Measurements from ENCODE around the gene CTSZ. TPM values are rescaled to one million over a fixed set of nuclear protein-coding genes. Genes with fewer than 3 reads are reported as not detected.
A peak's percentile ranks its signal among the peaks of the same experiment; 100 is the strongest.

The CTSZ gene
- total and polyA plus RNA-seq, 5 donors from 2014 or later, result 1.8 to 26.6 (median 3.2) TPM

- peak overlapping the region; percentile 62 for H3K4me3 ChIP-seq (ENCODE audit: low read depth, low read length)
- H3K4me3 Mint-ChIP-seq, result peak overlapping the region; percentile 82 to 90 (median 86)
- H3K4me1 Mint-ChIP-seq, result peaks cover 0 to 47% (median 30%) of the 10 kb centered on the region in 4 donors
Measured at GRCh38 chr20:59005523-59006166, 1.4 kb downstream of the CTSZ start.

DNA sequence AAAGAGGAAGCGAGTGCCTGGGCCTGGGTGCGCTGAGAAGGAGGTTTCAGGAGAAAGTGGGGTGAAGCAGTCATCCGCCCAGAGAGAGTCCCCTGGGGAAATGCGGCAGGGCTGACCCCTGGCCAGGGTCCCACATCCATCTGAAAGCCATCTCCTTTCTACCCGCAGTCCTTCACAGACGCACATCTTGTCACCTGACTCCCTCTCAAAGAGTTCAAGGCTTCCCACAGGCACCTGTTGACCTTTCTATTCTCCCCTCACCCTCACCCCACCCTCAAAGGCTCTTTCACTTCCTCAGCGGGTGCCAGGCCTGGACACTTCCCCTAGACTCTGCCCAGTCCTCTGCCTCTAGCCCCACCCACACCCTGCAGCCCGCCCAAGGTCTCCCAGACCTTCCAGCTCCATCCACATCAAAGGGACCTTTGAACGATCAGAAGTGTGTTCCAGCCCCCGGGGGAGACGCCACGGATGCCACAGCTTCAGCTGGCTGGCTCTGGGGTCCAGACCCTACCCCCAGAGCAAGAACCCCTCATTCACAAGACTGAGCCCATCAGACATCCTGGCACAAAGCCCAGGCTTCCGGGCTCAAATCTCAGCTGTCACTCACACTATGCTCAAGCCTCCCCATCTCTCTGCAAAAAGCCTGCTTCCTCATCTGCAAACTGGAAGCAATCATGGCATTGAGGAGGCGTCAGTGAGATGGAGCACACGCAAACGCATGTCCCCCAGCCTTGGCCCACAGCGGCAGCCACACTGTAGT lies 2.1 kb downstream of the CTSZ start:
- Mint-ChIP-seq H3K4me1 (peaks cover 0 to 45% (median 30%) of the 10 kb centered on the region in 4 donors), H3K9me3 (peaks cover 0 to 1% (median 0%) of the 10 kb centered on the region in 7 donors), H3K4me3 (peak overlapping the region; percentile 82 to 90 (median 86)), H3K36me3 (no peaks in the 10 kb centered on the region), H3K27ac (peak overlapping the region; percentile 86 to 99 (median 91)), H3K27me3 (no peaks in the 10 kb centered on the region)
- Histone ChIP-seq H3K4me3 (ENCODE audit: low read depth, low read length) (peak overlapping the region; percentile 62), H3K9me3 (ENCODE audit: control insufficient read depth in 2 of 2, low read length in 2 of 2) (no peaks in the 10 kb centered on the region), H3K27me3 (ENCODE audit: control insufficient read depth, insufficient read depth, low read length) (no peaks in the 10 kb centered on the region), H3K4me1 (ENCODE audit: control insufficient read depth, insufficient read depth, low read length, poor library complexity, severe bottlenecking) (peaks cover 33% of the 10 kb centered on the region), H3K27ac (ENCODE audit: insufficient read depth, low read length, poor library complexity, severe bottlenecking) (peak overlapping the region; percentile 72), H3K36me3 (ENCODE audit: control insufficient read depth, insufficient read depth, low read length) (peaks cover 4% of the 10 kb centered on the region)
- peak; percentile 52 to 61 for ATAC-seq (ENCODE audit: low read depth in 2 of 2)
- DNase-seq, result peak; percentile 23 to 80 (median 54)

More at GRCh38 chr20:59005523-59006166, 1.4 kb downstream of the CTSZ start:
- peak overlapping the region; percentile 66 to 99 (median 91) for H3K27ac Mint-ChIP-seq
- peaks cover 0 to 1% (median 0%) of the 10 kb centered on the region in 7 donors for H3K9me3 Mint-ChIP-seq
- H3K27me3 Mint-ChIP-seq, result no peaks in the 10 kb centered on the region
- Histone ChIP-seq H3K36me3 (ENCODE audit: control insufficient read depth, insufficient read depth, low read length) (peaks cover under 1% of the 10 kb centered on the region), H3K27ac (ENCODE audit: insufficient read depth, low read length, poor library complexity, severe bottlenecking) (peak overlapping the region; percentile 72), H3K9me3 (ENCODE audit: control insufficient read depth in 2 of 2, low read length in 2 of 2) (no peaks in the 10 kb centered on the region), H3K27me3 (ENCODE audit: control insufficient read depth, insufficient read depth, low read length) (no peaks in the 10 kb centered on the region), H3K4me1 (ENCODE audit: control insufficient read depth, insufficient read depth, low read length, poor library complexity, severe bottlenecking) (peaks cover 33% of the 10 kb centered on the region)
- no peak for ATAC-seq (ENCODE audit: low read depth in 2 of 2)
- no peaks in the 10 kb centered on the region for H3K36me3 Mint-ChIP-seq
- DNase-seq, result no peak

DNA sequence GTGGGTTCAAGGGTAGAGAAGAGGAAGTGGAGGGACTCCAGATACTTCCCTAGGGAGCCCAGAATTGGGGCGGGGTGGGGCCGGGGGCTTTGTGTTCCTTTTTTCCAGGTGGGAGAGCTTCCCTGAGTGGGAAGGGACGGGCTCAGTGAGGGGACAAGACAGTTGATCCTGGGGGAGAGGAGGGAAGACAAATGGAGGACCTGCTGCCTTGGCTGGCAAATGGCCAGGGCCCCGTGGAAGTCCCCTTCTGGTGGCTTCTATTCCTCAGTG lies 2.6 kb downstream of the CTSZ start:
- peaks cover 33% of the 10 kb centered on the region for H3K4me1 ChIP-seq (ENCODE audit: control insufficient read depth, insufficient read depth, low read length, poor library complexity, severe bottlenecking)

DNA sequence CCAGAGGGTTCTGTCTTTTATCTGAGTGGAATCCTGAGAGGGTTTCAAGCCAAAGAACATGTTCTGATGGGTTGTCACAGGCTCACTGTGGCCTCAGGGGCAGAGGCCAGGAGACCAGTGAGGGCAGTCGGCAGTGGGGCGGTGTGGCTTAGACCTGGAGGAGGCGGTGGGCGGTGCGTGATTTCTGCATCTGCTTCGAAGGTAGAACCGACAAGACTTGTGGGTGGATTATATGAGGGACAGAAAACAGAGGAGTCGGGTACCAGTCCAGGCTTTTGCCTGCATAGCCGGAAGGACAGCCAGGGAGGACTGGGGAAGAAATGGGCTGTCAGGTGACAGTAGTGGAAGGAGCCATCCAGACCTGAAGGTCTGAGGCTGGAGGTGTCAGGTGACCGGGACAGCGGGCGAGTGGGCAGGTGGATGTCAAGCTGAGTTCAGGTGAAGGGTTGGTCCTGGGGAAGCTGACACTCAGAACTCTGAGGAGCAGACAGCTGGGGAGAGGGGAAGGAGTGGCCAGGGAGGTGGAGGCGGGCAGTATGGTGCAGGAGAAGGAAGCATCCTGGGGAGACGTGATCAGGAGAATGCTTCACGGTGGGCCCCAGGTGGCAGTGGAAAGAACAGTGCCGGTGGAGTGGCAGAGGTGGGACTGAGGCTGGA lies 3.1 kb downstream of the CTSZ start:
- DNase-seq (no peak), ATAC-seq (ENCODE audit: low read depth in 2 of 2) (no peak)
- peak overlapping the region; percentile 88 to 99 (median 91) for H3K27ac Mint-ChIP-seq
- Histone ChIP-seq H3K27ac (ENCODE audit: insufficient read depth, low read length, poor library complexity, severe bottlenecking) (peak overlapping the region; percentile 72), H3K9me3 (ENCODE audit: control insufficient read depth in 2 of 2, low read length in 2 of 2) (no peaks in the 10 kb centered on the region), H3K4me1 (ENCODE audit: control insufficient read depth, insufficient read depth, low read length, poor library complexity, severe bottlenecking) (peaks cover 33% of the 10 kb centered on the region), H3K36me3 (ENCODE audit: control insufficient read depth, insufficient read depth, low read length) (peaks cover 4% of the 10 kb centered on the region), H3K4me3 (ENCODE audit: low read depth, low read length) (no peak overlapping the region), H3K27me3 (ENCODE audit: control insufficient read depth, insufficient read depth, low read length) (no peaks in the 10 kb centered on the region)
- H3K9me3 Mint-ChIP-seq, result peaks cover 0 to 1% (median 0%) of the 10 kb centered on the region in 7 donors
- H3K4me1 Mint-ChIP-seq, result peaks cover 0 to 43% (median 30%) of the 10 kb centered on the region in 4 donors
- H3K4me3 Mint-ChIP-seq, result peak overlapping the region; percentile 78 to 90 (median 83)
- H3K27me3 Mint-ChIP-seq, result no peaks in the 10 kb centered on the region
- H3K36me3 Mint-ChIP-seq, result no peaks in the 10 kb centered on the region

More for the DNA sequence above, 2.6 kb downstream of the CTSZ start:
- peaks cover 4% of the 10 kb centered on the region for H3K36me3 ChIP-seq (ENCODE audit: control insufficient read depth, insufficient read depth, low read length)
- H3K4me3 Mint-ChIP-seq, result peak overlapping the region; percentile 82 to 90 (median 86)
- H3K4me3 ChIP-seq (ENCODE audit: low read depth, low read length), result peak overlapping the region; percentile 62
- H3K27ac ChIP-seq (ENCODE audit: insufficient read depth, low read length, poor library complexity, severe bottlenecking), result peak overlapping the region; percentile 72
- peaks cover 0 to 43% (median 30%) of the 10 kb centered on the region in 4 donors for H3K4me1 Mint-ChIP-seq
- H3K36me3 Mint-ChIP-seq, result no peaks in the 10 kb centered on the region
- H3K9me3 ChIP-seq (ENCODE audit: control insufficient read depth in 2 of 2, low read length in 2 of 2), result no peaks in the 10 kb centered on the region
- peak overlapping the region; percentile 24 to 99 (median 91) for H3K27ac Mint-ChIP-seq
- DNase-seq (peak in 2 of 3 donors; percentile 31 to 52), ATAC-seq (ENCODE audit: low read depth in 2 of 2) (no peak)
- H3K27me3 ChIP-seq (ENCODE audit: control insufficient read depth, insufficient read depth, low read length), result no peaks in the 10 kb centered on the region
- H3K9me3 Mint-ChIP-seq, result peaks cover 0 to 1% (median 0%) of the 10 kb centered on the region in 7 donors
- no peaks in the 10 kb centered on the region for H3K27me3 Mint-ChIP-seq

DNA sequence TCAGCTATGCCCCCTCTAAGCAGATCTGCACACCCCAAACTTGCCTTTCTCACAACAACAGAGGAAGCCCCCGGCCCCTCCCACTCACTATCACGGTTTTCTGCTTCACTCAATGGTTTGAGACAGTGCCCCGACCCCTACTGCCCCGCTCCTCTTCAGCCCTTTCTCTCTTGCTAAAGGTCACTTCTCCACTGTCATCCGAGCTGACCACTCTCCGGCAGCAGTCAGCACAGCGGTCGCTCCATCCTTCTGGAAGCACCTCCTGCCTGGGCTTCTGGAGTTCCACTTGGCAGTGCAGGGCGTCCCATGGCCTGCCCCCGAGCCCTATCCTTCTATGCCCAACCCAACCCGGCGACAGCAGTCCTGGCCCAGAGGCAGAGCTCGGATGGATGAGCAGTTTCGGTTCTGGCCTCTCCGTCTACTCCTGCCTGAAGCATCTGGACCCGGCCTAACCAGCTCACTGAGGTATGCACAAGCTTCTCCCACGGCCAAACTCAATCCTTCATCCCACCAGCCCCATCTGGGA lies 4.1 kb downstream of the CTSZ start:
- H3K36me3 Mint-ChIP-seq, result no peaks in the 10 kb centered on the region
- no peaks in the 10 kb centered on the region for H3K27me3 Mint-ChIP-seq
- no peak overlapping the region for H3K4me3 ChIP-seq (ENCODE audit: low read depth, low read length)
- no peaks in the 10 kb centered on the region for H3K27me3 ChIP-seq (ENCODE audit: control insufficient read depth, insufficient read depth, low read length)
- H3K4me1 ChIP-seq (ENCODE audit: control insufficient read depth, insufficient read depth, low read length, poor library complexity, severe bottlenecking), result peaks cover 33% of the 10 kb centered on the region
- H3K9me3 Mint-ChIP-seq, result peaks cover 0 to 1% (median 0%) of the 10 kb centered on the region in 7 donors
- H3K27ac Mint-ChIP-seq, result peak overlapping the region; percentile 68 to 93 (median 88)
- no peaks in the 10 kb centered on the region for H3K9me3 ChIP-seq (ENCODE audit: control insufficient read depth in 2 of 2, low read length in 2 of 2)
- peaks cover 0 to 43% (median 30%) of the 10 kb centered on the region in 4 donors for H3K4me1 Mint-ChIP-seq
- H3K36me3 ChIP-seq (ENCODE audit: control insufficient read depth, insufficient read depth, low read length), result peaks cover 6% of the 10 kb centered on the region
- DNase-seq (no peak), ATAC-seq (ENCODE audit: low read depth in 2 of 2) (no peak)
- no peak overlapping the region for H3K27ac ChIP-seq (ENCODE audit: insufficient read depth, low read length, poor library complexity, severe bottlenecking)
- peak overlapping the region in 2 of 4 donors; percentile 7 to 61 for H3K4me3 Mint-ChIP-seq

DNA sequence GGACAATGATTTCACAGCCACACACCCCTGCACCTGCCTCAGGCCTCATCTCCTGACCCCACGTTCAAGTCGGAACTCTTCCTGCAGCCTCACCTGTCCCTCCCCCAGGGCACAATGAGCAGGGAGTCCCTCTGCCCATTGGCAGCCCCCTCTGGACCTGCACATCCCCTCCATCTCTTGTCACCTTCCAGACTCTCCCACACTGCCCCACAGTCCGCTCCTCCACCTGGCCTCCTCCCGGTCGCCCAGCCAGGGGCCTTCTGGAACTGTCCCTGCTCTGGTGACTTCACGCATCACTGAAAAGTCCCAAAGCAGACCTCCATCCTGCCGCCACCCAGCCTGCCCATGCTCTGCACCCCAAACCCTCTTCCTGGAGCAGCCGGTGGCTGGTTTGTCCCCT lies 4.7 kb downstream of the CTSZ start:
- peak overlapping the region; percentile 68 to 93 (median 87) for H3K27ac Mint-ChIP-seq
- peak overlapping the region in 1 of 4 donors; percentile 61 for H3K4me3 Mint-ChIP-seq
- ATAC-seq (ENCODE audit: low read depth in 2 of 2) (no peak), DNase-seq (no peak)
- Histone ChIP-seq H3K9me3 (ENCODE audit: control insufficient read depth in 2 of 2, low read length in 2 of 2) (no peaks in the 10 kb centered on the region), H3K36me3 (ENCODE audit: control insufficient read depth, insufficient read depth, low read length) (peaks cover 12% of the 10 kb centered on the region), H3K27ac (ENCODE audit: insufficient read depth, low read length, poor library complexity, severe bottlenecking) (no peak overlapping the region), H3K27me3 (ENCODE audit: control insufficient read depth, insufficient read depth, low read length) (no peaks in the 10 kb centered on the region), H3K4me3 (ENCODE audit: low read depth, low read length) (no peak overlapping the region), H3K4me1 (ENCODE audit: control insufficient read depth, insufficient read depth, low read length, poor library complexity, severe bottlenecking) (peaks cover 31% of the 10 kb centered on the region)
- no peaks in the 10 kb centered on the region for H3K27me3 Mint-ChIP-seq
- peaks cover 0 to 1% (median 0%) of the 10 kb centered on the region in 7 donors for H3K9me3 Mint-ChIP-seq
- peaks cover 5% of the 10 kb centered on the region for H3K36me3 Mint-ChIP-seq
- H3K4me1 Mint-ChIP-seq, result peaks cover 0 to 41% (median 30%) of the 10 kb centered on the region in 4 donors

GRCh38 chr20:59001449-59002171 lies 5.4 kb downstream of the CTSZ start:
- Histone ChIP-seq H3K27ac (ENCODE audit: insufficient read depth, low read length, poor library complexity, severe bottlenecking) (no peak overlapping the region), H3K27me3 (ENCODE audit: control insufficient read depth, insufficient read depth, low read length) (no peaks in the 10 kb centered on the region), H3K9me3 (ENCODE audit: control insufficient read depth in 2 of 2, low read length in 2 of 2) (no peaks in the 10 kb centered on the region), H3K4me3 (ENCODE audit: low read depth, low read length) (no peak overlapping the region), H3K4me1 (ENCODE audit: control insufficient read depth, insufficient read depth, low read length, poor library complexity, severe bottlenecking) (peaks cover 27% of the 10 kb centered on the region), H3K36me3 (ENCODE audit: control insufficient read depth, insufficient read depth, low read length) (peaks cover 17% of the 10 kb centered on the region)
- Mint-ChIP-seq H3K27me3 (no peaks in the 10 kb centered on the region), H3K4me1 (peaks cover 0 to 41% (median 30%) of the 10 kb centered on the region in 4 donors), H3K4me3 (no peak overlapping the region), H3K36me3 (peaks cover 10% of the 10 kb centered on the region), H3K27ac (peak overlapping the region in 1 of 3 donors; percentile 14), H3K9me3 (peaks cover 0 to 1% (median 0%) of the 10 kb centered on the region in 7 donors)
- DNase-seq (no peak), ATAC-seq (ENCODE audit: low read depth in 2 of 2) (no peak)
